ENCODE results near the gene BLACAT1. TPM values are rescaled to one million over a fixed set of nuclear protein-coding genes. Genes with fewer than 3 reads are reported as not detected.
"Not testable (repeated sequence)": the region's sequence is repeated elsewhere in the genome, so short reads cannot be mapped to it uniquely, and the experiment has no call there.

BLACAT1 gene
- total and polyA plus RNA-seq, 12 donors = 0.03 to 0.08 (median 0.06) TPM; not detected in 8

GRCh38 chr1:205488074-205488723, 32.4 kb upstream of the BLACAT1 start:
- H3K4me1 ChIP-seq (replicated peaks in 1 of 2) = peaks cover 0 to 4% of the 10 kb centered on the region in 2 donors
- no peaks in the 10 kb centered on the region for H3K36me3 ChIP-seq (replicated peaks in 1 of 2)
- DNase-seq = peak; percentile 61 to 75 (median 67)
- H3K27me3 ChIP-seq = no peaks in the 10 kb centered on the region
- intact Hi-C loops (cut with DNase I) = loop anchor here (5.0 kb wide), 3 partner anchors 34 to 151 kb away; no protein-coding TSS in a partner anchor
- H3K9me3 ChIP-seq (replicated peaks in 1 of 3) = no peaks in the 10 kb centered on the region
- H3K4me3 ChIP-seq = no peak overlapping the region
- TF ChIP-seq, protein P1, sequence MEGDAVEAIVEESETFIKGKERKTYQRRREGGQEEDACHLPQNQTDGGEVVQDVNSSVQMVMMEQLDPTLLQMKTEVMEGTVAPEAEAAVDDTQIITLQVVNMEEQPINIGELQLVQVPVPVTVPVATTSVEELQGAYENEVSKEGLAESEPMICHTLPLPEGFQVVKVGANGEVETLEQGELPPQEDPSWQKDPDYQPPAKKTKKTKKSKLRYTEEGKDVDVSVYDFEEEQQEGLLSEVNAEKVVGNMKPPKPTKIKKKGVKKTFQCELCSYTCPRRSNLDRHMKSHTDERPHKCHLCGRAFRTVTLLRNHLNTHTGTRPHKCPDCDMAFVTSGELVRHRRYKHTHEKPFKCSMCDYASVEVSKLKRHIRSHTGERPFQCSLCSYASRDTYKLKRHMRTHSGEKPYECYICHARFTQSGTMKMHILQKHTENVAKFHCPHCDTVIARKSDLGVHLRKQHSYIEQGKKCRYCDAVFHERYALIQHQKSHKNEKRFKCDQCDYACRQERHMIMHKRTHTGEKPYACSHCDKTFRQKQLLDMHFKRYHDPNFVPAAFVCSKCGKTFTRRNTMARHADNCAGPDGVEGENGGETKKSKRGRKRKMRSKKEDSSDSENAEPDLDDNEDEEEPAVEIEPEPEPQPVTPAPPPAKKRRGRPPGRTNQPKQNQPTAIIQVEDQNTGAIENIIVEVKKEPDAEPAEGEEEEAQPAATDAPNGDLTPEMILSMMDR (IDR thresholded peaks at IDR 0.05) = peak; percentile 72 to 90 (median 80)
- no peak for TF ChIP-seq POLR2A (IDR thresholded peaks at IDR 0.05)
- H3K27ac ChIP-seq = no peak overlapping the region
- 32 to 42% (median 36%) methylated on average over 7 to 9 of the region's 9 CpGs for WGBS, 4 donors

GRCh38 chr1:205486258-205486657, 30.4 kb upstream of the BLACAT1 start:
- WGBS, 4 donors = 87 to 91% (median 89%) methylated on average over 6 of the region's 6 CpGs
- DNase-seq = no peak
- no peaks in the 10 kb centered on the region for H3K27me3 ChIP-seq
- H3K9me3 ChIP-seq (replicated peaks in 1 of 3) = no peaks in the 10 kb centered on the region
- intact Hi-C loops (cut with DNase I) = loop anchor here (5.0 kb wide), 3 partner anchors 36 to 149 kb away; no protein-coding TSS in a partner anchor
- no peak overlapping the region for H3K27ac ChIP-seq
- H3K4me1 ChIP-seq (replicated peaks in 1 of 2) = no peaks in the 10 kb centered on the region
- no peak overlapping the region for H3K4me3 ChIP-seq
- no peaks in the 10 kb centered on the region for H3K36me3 ChIP-seq (replicated peaks in 1 of 2)
- TF ChIP-seq POLR2A (IDR thresholded peaks at IDR 0.05) = no peak
- TF ChIP-seq, protein P1 (IDR thresholded peaks at IDR 0.05) = no peak

DNA sequence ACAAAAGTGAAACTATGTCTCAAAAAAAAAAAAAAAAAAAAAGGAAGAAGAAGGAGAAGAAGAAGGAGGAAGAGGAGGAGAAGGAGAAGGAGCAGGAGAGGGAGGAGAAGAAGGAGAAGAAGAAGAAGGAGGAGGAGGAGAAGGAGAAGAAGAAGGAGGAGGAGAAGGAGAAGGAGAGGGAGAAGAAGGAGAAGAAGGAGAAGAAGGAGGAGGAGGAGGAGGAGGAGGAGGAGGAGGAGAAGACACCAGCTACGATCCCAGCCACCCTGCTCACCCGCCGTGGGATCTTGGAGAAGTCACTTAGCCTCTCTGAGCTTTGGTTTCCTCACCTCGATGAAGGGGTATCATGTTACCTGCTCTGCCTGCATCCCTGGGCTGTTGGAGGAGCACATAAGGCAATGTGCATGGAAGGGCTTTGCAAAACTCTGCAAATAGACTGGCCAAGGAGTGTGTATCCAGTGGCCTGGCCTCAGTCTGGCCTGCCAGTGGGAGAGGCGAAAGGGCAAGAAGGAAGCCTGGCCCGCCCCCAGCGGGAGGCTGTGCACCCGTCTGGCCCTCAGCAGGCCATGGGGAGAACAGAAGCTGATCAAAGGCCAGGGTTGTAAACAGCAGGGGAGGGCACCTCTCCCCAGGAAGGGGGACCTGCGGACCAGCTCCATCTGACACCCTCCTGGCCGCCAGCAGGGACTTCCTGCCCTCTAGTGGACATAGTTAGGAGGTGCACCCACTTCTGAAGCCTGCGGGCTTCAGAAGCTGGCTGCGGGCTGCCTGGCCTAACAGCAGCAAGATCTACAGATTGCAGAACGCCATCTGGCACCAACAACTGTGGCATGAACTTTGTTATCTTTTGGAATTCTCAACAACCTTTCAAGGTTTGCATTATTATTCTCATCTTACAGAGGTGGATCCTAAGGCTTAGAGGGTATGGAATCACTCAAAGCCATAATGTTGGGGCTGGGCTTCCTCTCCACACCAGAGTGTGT, 29.4 kb upstream of the BLACAT1 start:
- no peak overlapping the region for H3K4me3 ChIP-seq
- 27 to 75% (median 32%) methylated on average over 5 to 13 of the region's 13 CpGs for WGBS, 4 donors
- no peaks in the 10 kb centered on the region for H3K9me3 ChIP-seq (replicated peaks in 1 of 3)
- no peak for TF ChIP-seq POLR2A (IDR thresholded peaks at IDR 0.05)
- TF ChIP-seq, protein P1 (IDR thresholded peaks at IDR 0.05) = peak; percentile 89 to 98 (median 94)
- intact Hi-C loops (cut with DNase I) = loop anchor here (5.0 kb wide), 3 partner anchors 37 to 148 kb away; no protein-coding TSS in a partner anchor
- H3K4me1 ChIP-seq (replicated peaks in 1 of 2) = no peaks in the 10 kb centered on the region
- peak; percentile 64 to 87 (median 79) for DNase-seq
- no peaks in the 10 kb centered on the region for H3K27me3 ChIP-seq
- H3K27ac ChIP-seq = no peak overlapping the region
- H3K36me3 ChIP-seq (replicated peaks in 1 of 2) = no peaks in the 10 kb centered on the region

DNA sequence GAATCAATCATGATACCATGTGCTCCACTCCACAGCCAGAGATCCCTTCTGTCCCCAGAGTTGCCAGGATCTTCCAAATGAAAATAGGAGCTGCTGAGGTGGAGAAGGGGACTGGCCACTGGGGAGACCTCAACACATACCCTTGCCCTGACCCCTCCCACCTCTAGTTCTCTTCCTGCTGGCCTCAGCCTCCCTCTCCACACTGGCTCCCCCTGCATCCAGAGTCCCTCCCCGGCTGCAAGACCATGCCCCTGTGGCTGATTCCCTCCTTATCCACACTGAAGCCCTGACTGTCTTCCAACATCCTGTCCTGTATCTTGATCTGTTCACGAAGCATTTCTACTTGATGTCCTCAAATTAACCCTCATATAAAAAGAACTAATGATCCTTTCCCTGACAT, 27.5 kb upstream of the BLACAT1 start:
- Histone ChIP-seq H3K27ac (no peak overlapping the region), H3K9me3 (replicated peaks in 1 of 3) (no peaks in the 10 kb centered on the region), H3K4me3 (no peak overlapping the region), H3K36me3 (replicated peaks in 1 of 2) (no peaks in the 10 kb centered on the region), H3K27me3 (no peaks in the 10 kb centered on the region), H3K4me1 (replicated peaks in 1 of 2) (no peaks in the 10 kb centered on the region)
- DNase-seq = no peak
- TF ChIP-seq POLR2A (IDR thresholded peaks at IDR 0.05) = no peak
- TF ChIP-seq, protein P1 (IDR thresholded peaks at IDR 0.05) = no peak
- WGBS, 4 donors = 42 to 60% (median 51%) methylated on average over 2 of the region's 2 CpGs
- intact Hi-C loops (cut with DNase I) = loop anchor here (5.0 kb wide), 2 partner anchors 86 to 146 kb away; no protein-coding TSS in a partner anchor

GRCh38 chr1:205482587-205482986, 26.7 kb upstream of the BLACAT1 start:
- not testable (repeated sequence) for H3K4me1 ChIP-seq (replicated peaks in 1 of 2); DNase-seq; H3K36me3 ChIP-seq (replicated peaks in 1 of 2); H3K9me3 ChIP-seq (replicated peaks in 1 of 3); H3K27me3 ChIP-seq; H3K27ac ChIP-seq; H3K4me3 ChIP-seq
- 84 to 93% (median 88%) methylated on average over 11 of the region's 11 CpGs for whole genome bisulfite sequencing, 4 donors
- intact Hi-C loops (cut with DNase I) = loop anchor here (5.0 kb wide), 2 partner anchors 85 to 145 kb away; no protein-coding TSS in a partner anchor
